Stimulated activated naive CD4-positive, alpha-beta T cell treated with Interleukin-2 at 50 U/mL for 16 hours (primary cell): Measurements from ENCODE around the gene NT5E.
"Not testable (repeated sequence)": the region's sequence is repeated elsewhere in the genome, so short reads cannot be mapped to it uniquely, and the experiment has no call there.

ENCODE experiments used
- DNase-seq: peaks from one replicate; lab custom pipeline; 2025; lab: John Stamatoyannopoulos, UW

Gene NT5E

DNA sequence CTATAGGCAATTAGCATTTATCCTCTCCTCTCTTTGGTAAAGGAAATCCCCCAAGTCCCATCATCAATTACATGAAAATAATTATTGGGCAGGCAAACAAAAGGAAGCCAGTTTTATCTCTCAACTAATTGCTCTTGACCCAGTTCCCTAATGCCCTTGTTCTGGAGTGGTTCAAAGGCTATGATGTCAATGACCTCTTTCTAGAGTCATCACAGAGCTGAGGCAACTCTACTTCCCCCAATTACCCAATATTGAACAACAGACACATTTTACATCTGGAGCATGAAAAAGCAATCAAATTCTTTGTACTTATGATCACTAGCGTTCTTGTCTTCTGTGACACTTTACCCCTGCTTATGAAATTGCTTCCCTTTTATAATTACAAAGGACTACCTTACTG lies 43.5 kb downstream of the NT5E start:
- no peak for DNase-seq

- DNase-seq, result no peak
Measured at GRCh38 chr6:85494547-85495536, 45.0 kb downstream of the NT5E start.

GRCh38 chr6:85496009-85496579 lies 46.2 kb downstream of the NT5E start:
- no peak for DNase-seq

- DNase-seq, result no peak
Measured at GRCh38 chr6:85496856-85497255, 47.0 kb downstream of the NT5E start.

DNA sequence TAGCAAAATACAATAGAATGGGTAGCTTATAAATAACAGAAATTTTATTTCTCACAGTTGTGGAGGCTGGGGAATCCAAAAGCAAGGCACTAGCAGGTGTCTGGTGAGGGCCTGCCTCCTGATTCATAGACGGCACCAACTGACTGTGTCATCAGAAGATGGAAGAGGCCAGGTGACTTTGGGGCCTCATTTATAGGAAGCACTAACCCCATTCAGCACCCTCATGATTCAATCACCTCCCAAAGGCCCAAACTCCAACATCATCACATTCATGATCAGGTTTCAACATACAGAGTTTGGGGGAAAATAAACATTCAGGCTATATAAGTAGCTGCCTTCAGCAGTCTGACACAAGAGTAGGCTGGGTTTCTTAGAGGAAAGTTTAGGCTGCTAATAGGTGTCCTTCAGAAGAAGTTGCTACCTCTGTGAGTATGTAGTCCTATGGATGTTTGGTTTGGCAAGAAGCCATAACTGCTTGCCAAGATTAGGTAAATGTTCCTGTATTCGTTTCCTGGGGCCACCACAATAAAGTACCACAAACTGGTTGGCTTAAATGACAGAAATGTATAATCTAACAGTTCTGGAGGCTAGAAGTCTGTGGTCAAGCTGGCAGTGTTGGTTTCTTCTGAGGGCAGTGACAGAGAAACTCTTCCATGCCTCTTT lies 48.8 kb downstream of the NT5E start:
- DNase-seq, result no peak

GRCh38 chr6:85506441-85507093 lies 56.7 kb downstream of the NT5E start:
- DNase-seq, result no peak

DNA sequence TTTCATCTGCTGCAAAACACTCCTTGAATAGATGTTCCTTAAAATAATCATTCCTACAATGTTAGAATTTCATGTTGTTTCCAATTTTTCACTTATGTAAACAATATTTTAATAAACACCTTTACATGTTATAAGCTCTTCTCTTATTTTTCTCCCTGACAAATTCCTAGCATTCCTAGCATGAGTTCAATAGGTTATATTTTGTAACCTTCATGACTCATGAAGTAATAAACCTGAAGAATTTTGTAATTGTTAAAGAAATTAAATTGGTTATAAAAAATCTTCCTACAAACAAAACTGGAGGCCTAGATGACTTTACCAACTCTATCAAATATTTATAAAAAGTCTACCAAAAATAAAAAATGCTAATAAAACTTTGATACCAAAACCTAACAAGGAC lies 66.3 kb downstream of the NT5E start:
- no peak for DNase-seq

- DNase-seq, result not testable (repeated sequence)
Measured at GRCh38 chr6:85524281-85524680, 74.4 kb downstream of the NT5E start.

GRCh38 chr6:85537055-85537494 lies 87.2 kb downstream of the NT5E start:
- DNase-seq, result no peak

DNA sequence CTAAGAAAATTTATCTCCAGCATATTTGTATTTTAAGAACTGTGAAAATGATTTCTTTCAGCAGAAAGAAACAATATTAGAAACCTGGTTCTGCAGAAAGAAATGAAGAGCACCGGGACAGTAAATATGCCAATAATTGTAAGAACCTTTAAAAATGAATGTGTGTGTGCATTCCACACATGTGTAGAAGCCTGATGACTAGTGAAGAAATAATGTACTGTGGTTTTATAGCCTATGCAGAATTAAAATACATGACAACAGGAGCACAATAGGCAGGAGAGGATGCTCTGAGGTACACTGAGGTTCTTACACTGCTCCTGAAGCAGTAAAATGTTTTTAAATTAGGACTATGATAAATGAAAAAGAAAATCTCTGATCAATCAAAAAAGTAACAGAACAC lies 94.9 kb downstream of the NT5E start:
- DNase-seq, result no peak
